NT2/D1 (cell line): ENCODE results near the gene PRSS2.
"Not testable (repeated sequence)": the region's sequence is repeated elsewhere in the genome, so short reads cannot be mapped to it uniquely, and the experiment has no call there.

Source experiments
- SUZ12 ChIP-seq: IDR thresholded peaks from 2 replicates; pipeline ENCODE4 v1.6.1; 2011; ENCODE audit not compliant: insufficient read length, insufficient read depth; ENCODE audit errors: extremely low read depth
- YY1 ChIP-seq: IDR thresholded peaks from 2 replicates; pipeline ENCODE4 v1.6.1; 2011; ENCODE audit not compliant: insufficient read length, insufficient read depth
- ZNF274 ChIP-seq: IDR thresholded peaks from 2 replicates; pipeline ENCODE4 v1.6.1; 2011; ENCODE audit warnings: mild to moderate bottlenecking, low read depth, low read length

- not testable (repeated sequence) for TF ChIP-seq SUZ12, ZNF274, YY1
These were observed 19.1 kb upstream of the PRSS2 start for GRCh38 chr7:142751526-142752175.
